ENCODE measurements around the gene CRX.

Gene CRX

DNA sequence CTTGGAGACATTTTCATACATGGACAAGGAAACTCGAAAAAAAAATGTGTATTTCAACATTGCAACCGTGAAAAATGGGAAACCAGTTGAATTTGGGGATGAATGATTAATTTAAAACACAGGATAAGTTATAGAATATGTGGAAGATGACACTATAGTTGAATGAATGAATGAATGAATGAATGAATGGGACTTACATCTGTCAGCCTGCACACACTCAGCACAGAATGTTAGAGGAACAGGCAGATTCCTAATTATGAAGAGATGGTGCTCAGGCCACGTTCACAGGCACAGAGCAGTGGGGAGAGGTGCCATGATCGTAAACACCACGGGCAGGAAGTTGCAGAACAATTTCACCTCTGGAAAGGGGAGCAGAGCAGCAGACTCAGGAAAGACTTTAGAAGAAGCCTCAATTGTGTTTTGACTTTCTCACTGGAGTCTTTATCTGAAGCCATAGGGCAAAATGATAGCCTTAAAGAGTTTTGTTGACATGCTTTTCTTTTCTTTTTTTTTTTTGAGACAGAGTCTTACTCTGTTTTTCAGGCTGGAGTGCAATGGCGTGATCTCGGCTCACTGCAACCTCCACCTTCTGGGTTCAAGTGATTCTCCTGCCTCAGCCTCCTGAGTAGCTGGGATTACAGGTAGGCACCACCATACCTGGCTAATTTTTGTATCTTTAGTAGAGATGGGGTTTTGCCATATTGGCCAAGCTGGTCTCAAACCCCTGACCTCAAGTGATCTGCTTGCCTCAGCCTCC is 69.3 kb downstream of the CRX start:
- H3K4me3 ChIP-seq (ENCODE audit: low read depth, low read length): no peak overlapping the region
- TF ChIP-seq, protein P1, sequence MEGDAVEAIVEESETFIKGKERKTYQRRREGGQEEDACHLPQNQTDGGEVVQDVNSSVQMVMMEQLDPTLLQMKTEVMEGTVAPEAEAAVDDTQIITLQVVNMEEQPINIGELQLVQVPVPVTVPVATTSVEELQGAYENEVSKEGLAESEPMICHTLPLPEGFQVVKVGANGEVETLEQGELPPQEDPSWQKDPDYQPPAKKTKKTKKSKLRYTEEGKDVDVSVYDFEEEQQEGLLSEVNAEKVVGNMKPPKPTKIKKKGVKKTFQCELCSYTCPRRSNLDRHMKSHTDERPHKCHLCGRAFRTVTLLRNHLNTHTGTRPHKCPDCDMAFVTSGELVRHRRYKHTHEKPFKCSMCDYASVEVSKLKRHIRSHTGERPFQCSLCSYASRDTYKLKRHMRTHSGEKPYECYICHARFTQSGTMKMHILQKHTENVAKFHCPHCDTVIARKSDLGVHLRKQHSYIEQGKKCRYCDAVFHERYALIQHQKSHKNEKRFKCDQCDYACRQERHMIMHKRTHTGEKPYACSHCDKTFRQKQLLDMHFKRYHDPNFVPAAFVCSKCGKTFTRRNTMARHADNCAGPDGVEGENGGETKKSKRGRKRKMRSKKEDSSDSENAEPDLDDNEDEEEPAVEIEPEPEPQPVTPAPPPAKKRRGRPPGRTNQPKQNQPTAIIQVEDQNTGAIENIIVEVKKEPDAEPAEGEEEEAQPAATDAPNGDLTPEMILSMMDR (IDR thresholded peaks at IDR 0.05; ENCODE audit: borderline replicate concordance, insufficient read depth, low read depth, low read length): no peak

DNA sequence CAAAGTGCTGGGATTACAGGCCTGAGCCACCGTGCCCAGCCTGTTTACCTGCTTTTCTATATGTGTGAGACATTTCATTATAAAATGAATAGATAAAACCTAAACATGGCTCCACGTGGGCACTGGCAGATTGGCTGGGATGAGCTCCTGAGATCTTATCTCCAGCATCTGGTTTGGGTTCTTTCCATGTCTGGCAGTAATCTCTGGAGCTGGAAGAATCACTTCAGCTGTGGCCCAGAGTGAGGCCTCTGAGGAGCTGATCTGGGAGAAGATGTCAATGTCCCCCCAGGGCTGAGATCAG is 69.8 kb downstream of the CRX start:
- no peak overlapping the region for H3K4me3 ChIP-seq (ENCODE audit: low read depth, low read length)
- TF ChIP-seq, protein P1 (IDR thresholded peaks at IDR 0.05; ENCODE audit: borderline replicate concordance, insufficient read depth, low read depth, low read length): no peak

DNA sequence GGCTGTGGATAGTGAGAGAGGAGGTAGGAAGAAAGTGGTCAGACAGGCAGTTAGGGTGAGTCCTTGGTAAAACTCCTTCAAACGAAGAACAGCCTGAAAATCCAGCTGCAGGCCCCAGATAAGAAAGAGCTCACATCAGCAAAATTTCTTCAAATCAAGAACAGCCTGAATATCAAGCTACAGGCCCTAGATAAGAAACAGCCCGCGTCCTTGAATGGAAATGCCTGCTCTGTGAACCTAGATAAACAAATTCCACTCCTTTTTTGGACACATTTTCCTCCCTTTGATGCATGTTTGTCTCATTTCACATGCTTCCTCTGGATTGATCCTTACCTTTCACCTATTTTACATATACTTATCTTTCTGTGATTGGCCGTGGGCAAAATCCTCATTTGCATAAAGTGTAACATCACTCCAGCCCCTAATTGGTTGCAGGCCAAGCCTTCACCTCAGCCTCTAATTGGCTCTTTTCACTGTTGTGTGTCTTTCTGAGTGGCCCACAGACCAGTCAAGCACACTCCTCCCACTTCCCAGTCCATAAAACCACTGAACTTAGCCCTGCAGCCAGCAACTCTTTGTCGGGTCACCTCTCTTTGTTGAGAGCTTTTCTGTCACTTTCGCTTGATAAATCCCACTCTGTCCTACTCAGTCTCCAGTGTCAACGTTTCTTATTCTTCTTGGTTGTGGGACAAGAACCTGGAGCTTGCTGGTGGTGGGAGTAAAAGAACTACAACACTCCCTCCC is 70.4 kb downstream of the CRX start:
- TF ChIP-seq, protein P1 (IDR thresholded peaks at IDR 0.05; ENCODE audit: borderline replicate concordance, insufficient read depth, low read depth, low read length): no peak
- H3K4me3 ChIP-seq (ENCODE audit: low read depth, low read length): no peak overlapping the region
